K562 (cell line): ENCODE results near the gene COMMD1. TPM values are rescaled to one million over a fixed set of nuclear protein-coding genes. Genes with fewer than 3 reads are reported as not detected.

Experiments used
- ATAC-seq: fragments of 200-7000 bp; cut with Tn5 transposase; 3 replicates; pipeline ENCODE4 v1.9.1; 2020; ENCODE audit warnings: moderate library complexity
- BruUV-seq: library from RNA; stranded (reverse); fragments of 400-500 nt; replicated peaks from 2 replicates; lab custom pipeline; 2021; lab: Mats Ljungman, UMichigan
- CTCF ChIA-PET: fragments of 300-600 bp; formaldehyde crosslinking; extraction: SDS; loops from one replicate; lab custom pipeline; 2021; ENCODE audit warnings: low intra/inter-chr PET ratio; lab: Yijun Ruan, JAX
- POLR2A ChIA-PET: fragments of 300-600, 350-650 bp; sonication (Branson Sonifier 250); formaldehyde crosslinking; extraction: SDS; loops from one replicate; lab custom pipeline; 2021; ENCODE audit warnings: antibody characterized with exemption, inconsistent platforms; lab: Yijun Ruan, JAX
- DNase-seq, 4 experiments: peaks; one replicate each; pipeline versions ENCODE4 v3.0.0 to v3.0.0-alpha.2; 2011 to 2018; ENCODE audit warnings: low spot score in 3 of 4, mixed read lengths in 3 of 4; ENCODE audit errors: extremely low read depth in 1 of 4
- FAIRE-seq: peaks from 2 replicates; lab custom pipeline; 2011; peaks lifted over from hg19 to GRCh38; lab: Jason Lieb, UNC
- H2AFZ ChIP-seq: 2 replicates; pipeline ENCODE4 v1.6.0; 2011; ENCODE audit warnings: low read depth, low read length, control low read depth, inconsistent platforms
- H3K27ac ChIP-seq: fragments of 200-600 bp; 3 replicates; pipeline ENCODE4 v1.8.0; 2011; ENCODE audit warnings: low read depth, mild to moderate bottlenecking, control low read depth, inconsistent platforms, low read length, moderate library complexity, mixed read lengths; ENCODE audit errors: extremely low read depth
- H3K27me3 ChIP-seq, 2 experiments: fragments of 300-600 bp in 1 of 2; 2 replicates in 1 of 2; 3 replicates in 1 of 2; pipeline versions ENCODE4 v1.6.0 to v1.8.0; 2011; ENCODE audit warnings: inconsistent platforms in 2 of 2, low read length in 2 of 2, mild to moderate bottlenecking in 1 of 2, mixed read lengths in 1 of 2, moderate library complexity in 1 of 2; ENCODE audit not compliant: control insufficient read depth in 2 of 2, insufficient read depth in 2 of 2
- H3K36me3 ChIP-seq: fragments of 300-600 bp; 3 replicates; pipeline ENCODE4 v1.8.0; 2011; ENCODE audit warnings: mild to moderate bottlenecking, low read length, inconsistent platforms; ENCODE audit not compliant: control insufficient read depth, insufficient read depth
- H3K4me1 ChIP-seq, 2 experiments: fragments of 200-600 bp in 1 of 2; replicated peaks in 1 of 2; 2 replicates in 1 of 2; 3 replicates in 1 of 2; pipeline versions ENCODE4 v1.5.1 to v1.8.0; 2011; ENCODE audit warnings: inconsistent platforms in 2 of 2, low read length in 2 of 2, mild to moderate bottlenecking in 1 of 2, mixed read lengths in 1 of 2, moderate library complexity in 1 of 2; ENCODE audit not compliant: control insufficient read depth in 2 of 2, insufficient read depth in 2 of 2
- H3K4me2 ChIP-seq: 2 replicates; pipeline ENCODE4 v1.6.1; 2011; ENCODE audit warnings: low read length, control low read depth, inconsistent platforms, mixed read lengths; ENCODE audit not compliant: insufficient read depth
- H3K4me3 ChIP-seq: fragments of 200-600 bp; sonication (generic), shearing (Covaris generic); 2 replicates; pipeline ENCODE4 v1.5.1; 2016; ENCODE audit warnings: control low read depth, inconsistent platforms
- H3K79me2 ChIP-seq: fragments of 200-600 bp; 3 replicates; pipeline ENCODE4 v1.8.0; 2011; ENCODE audit warnings: low read length, inconsistent platforms; ENCODE audit not compliant: control insufficient read depth, insufficient read depth
- H3K9ac ChIP-seq, 2 experiments: 2 replicates each; pipeline versions ENCODE4 v1.6.0 to v1.6.1; 2011; ENCODE audit warnings: low read depth in 2 of 2, low read length in 2 of 2, control low read depth in 1 of 2, inconsistent platforms in 1 of 2, mild to moderate bottlenecking in 1 of 2, mixed read lengths in 1 of 2; ENCODE audit not compliant: insufficient read depth in 1 of 2
- H3K9me1 ChIP-seq: one replicate; pipeline ENCODE4 v1.6.0; 2011; ENCODE audit warnings: inconsistent platforms, mild to moderate bottlenecking, low read length, moderate library complexity; ENCODE audit not compliant: control insufficient read depth, insufficient read depth
- H3K9me3 ChIP-seq: replicated peaks from 2 replicates; pipeline ENCODE4 v1.5.1; 2011; ENCODE audit warnings: low read depth, low read length, inconsistent platforms; ENCODE audit not compliant: control insufficient read depth, insufficient read depth
- H4K20me1 ChIP-seq: replicated peaks from 2 replicates; pipeline ENCODE4 v1.6.1; 2011; ENCODE audit warnings: low read length, inconsistent platforms, mixed read lengths; ENCODE audit not compliant: control insufficient read depth, insufficient read depth
- EGR1 ChIP-seq: fragments of 450-650 bp; conservative IDR thresholded peaks from 2 replicates; pipeline ENCODE4 v1.6.1; 2017; ENCODE audit warnings: mild to moderate bottlenecking
- GATAD2A ChIP-seq: fragments of 450-650 bp; IDR thresholded peaks from 2 replicates; pipeline ENCODE4 v1.6.1; 2017
- HIVEP1 ChIP-seq: fragments of 250-450 bp; sonication (Bioruptor Pico); IDR thresholded peaks from 2 replicates; pipeline ENCODE4 v1.4.0; 2020; ENCODE audit warnings: mild to moderate bottlenecking
- HLTF ChIP-seq: fragments of 450-650 bp; IDR thresholded peaks from 2 replicates; pipeline ENCODE4 v1.6.1; 2016
- HNRNPL ChIP-seq: fragments of 200-400 bp; formaldehyde crosslinking; IDR thresholded peaks from 2 replicates; pipeline ENCODE4 v1.6.1; 2017; ENCODE audit warnings: low read depth, mild to moderate bottlenecking, low read length
- NFXL1 ChIP-seq: fragments of 450-650 bp; formaldehyde crosslinking; IDR thresholded peaks from 2 replicates; pipeline ENCODE4 v1.4.0; 2021; ENCODE audit warnings: mild to moderate bottlenecking
- ZNF124 ChIP-seq: sonication (generic); formaldehyde crosslinking; IDR thresholded peaks from 2 replicates; pipeline ENCODE4 v1.8.1; 2022; ENCODE audit warnings: missing genetic modification reagents
- ZNF165 ChIP-seq: fragments of 250-450 bp; sonication (Bioruptor Pico); IDR thresholded peaks from 2 replicates; pipeline ENCODE4 v1.4.0; 2020; ENCODE audit warnings: borderline replicate concordance
- ZNF507 ChIP-seq: conservative IDR thresholded peaks from 2 replicates; pipeline ENCODE4 v1.6.1; 2017; ENCODE audit warnings: missing genetic modification characterization, missing compliant biosample characterization
- ZNF584 ChIP-seq: fragments of 200-800 bp; sonication (Bioruptor generic); IDR thresholded peaks from 2 replicates; pipeline ENCODE4 v1.6.1; 2016; ENCODE audit warnings: low read depth, mild to moderate bottlenecking, missing genetic modification characterization, missing compliant biosample characterization
- WGBS: fragments of 100-300 bp; shearing (Covaris generic); methylation state at CpG from one replicate; pipeline ENCODE4 v1.1.6; 2016; ENCODE audit warnings: low coverage, mixed read lengths; ENCODE audit not compliant: insufficient coverage; ENCODE audit errors: missing lambda C conversion rate; 5-methylcytosine and 5-hydroxymethylcytosine counted together
- in situ Hi-C: fragments of 300-500 bp; cut with MboI; formaldehyde crosslinking; loops from 4 replicates; pipeline ENCODE4 v1.15.0; 2018; ENCODE audit warnings: inconsistent platforms, mixed read lengths
- intact Hi-C: fragments of 100-400 bp; cut with micrococcal nuclease; formaldehyde crosslinking; loops from 2 replicates; pipeline ENCODE4 v1.14.2; 2022
- polyA plus RNA-seq, 8 experiments: library from polyadenylated mRNA; depleted of rRNA in 4 of 8; stranded (reverse) in 5 of 8; unstranded in 3 of 8; fragments of >200 nt; fragmentation: Nextera tagmentation in 2 of 8; fragmentation: Illumina TruSeq in 1 of 8; extraction: Ambion mirVana in 2 of 8; extraction: Trizol in 1 of 8; gene quantifications; 2 replicates each; pipeline versions ENCODE4 v1.2.1 to v1.2.3, GENCODE V29; 2011 to 2014; ENCODE audit warnings: inconsistent platforms in 1 of 8, missing spikeins in 1 of 8
- total RNA-seq, 7 experiments: library from RNA; depleted of rRNA in 6 of 7; stranded (reverse); fragments of >200 nt in 6 of 7; fragmentation: Illumina TruSeq in 2 of 7; extraction: Trizol in 2 of 7; gene quantifications; 2 replicates each; pipeline versions ENCODE4 v1.2.1 to v1.2.3, GENCODE V29; 2011 to 2021; ENCODE audit warnings: low replicate concordance in 1 of 7
- TF ChIP-seq, protein P1 (sequence below): fragments of 250-450 bp; sonication (Bioruptor Pico); IDR thresholded peaks from 2 replicates; pipeline ENCODE4 v1.4.0; 2020; ENCODE audit warnings: mild to moderate bottlenecking, moderate library complexity
- TF ChIP-seq, protein P2 (sequence below): fragments of 450-650 bp; IDR thresholded peaks from 2 replicates; pipeline ENCODE4 v1.7.0; 2016; ENCODE audit warnings: borderline replicate concordance
- TF ChIP-seq, protein P3 (sequence below): sonication (generic); formaldehyde crosslinking; IDR thresholded peaks from 2 replicates; pipeline ENCODE4 v1.8.0; 2023; ENCODE audit warnings: mild to moderate bottlenecking, missing genetic modification reagents

The COMMD1 gene
- total and polyA plus RNA-seq, 9 of the 15 experiments (the other 6 are each of a cell fraction or from before 2014, with no cell fraction given) = 14.4 to 77.0 (median 21.4) TPM

DNA sequence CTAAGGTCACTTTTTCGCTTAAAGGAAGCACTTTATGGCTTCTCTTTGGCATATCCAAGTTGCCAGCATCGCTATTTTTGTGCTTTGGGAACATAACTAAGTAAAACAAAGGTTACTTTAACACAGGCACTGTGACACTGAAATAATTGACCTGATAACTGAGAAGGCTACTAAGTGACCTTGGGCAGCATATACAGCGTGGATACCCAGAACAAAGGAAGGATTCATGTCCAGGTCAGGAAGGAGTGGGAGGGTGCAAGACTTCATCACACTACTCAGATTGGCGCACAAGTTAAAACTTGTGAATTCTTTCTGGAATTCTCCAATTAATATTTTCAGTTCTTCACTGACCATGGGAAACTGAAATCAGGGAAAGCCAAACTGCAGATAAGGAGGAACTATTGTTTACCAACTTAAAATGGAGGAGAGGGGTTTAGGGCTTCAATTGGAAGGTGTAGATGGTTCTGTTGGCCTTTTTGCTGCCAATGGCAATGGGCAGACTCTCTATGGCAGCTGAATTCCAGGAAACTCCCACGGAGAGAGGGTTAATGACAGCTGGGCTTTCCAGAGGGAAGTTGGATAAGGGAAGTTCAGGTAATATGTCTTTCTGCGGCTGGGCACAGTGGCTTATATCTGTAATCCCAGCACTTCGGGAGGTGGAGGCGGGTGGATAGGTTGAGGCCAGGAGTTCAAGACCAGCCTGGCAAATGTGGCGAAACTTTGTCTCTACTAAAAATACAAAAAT, 45.3 kb downstream of the COMMD1 start (continued):
- TF ChIP-seq, protein P1, sequence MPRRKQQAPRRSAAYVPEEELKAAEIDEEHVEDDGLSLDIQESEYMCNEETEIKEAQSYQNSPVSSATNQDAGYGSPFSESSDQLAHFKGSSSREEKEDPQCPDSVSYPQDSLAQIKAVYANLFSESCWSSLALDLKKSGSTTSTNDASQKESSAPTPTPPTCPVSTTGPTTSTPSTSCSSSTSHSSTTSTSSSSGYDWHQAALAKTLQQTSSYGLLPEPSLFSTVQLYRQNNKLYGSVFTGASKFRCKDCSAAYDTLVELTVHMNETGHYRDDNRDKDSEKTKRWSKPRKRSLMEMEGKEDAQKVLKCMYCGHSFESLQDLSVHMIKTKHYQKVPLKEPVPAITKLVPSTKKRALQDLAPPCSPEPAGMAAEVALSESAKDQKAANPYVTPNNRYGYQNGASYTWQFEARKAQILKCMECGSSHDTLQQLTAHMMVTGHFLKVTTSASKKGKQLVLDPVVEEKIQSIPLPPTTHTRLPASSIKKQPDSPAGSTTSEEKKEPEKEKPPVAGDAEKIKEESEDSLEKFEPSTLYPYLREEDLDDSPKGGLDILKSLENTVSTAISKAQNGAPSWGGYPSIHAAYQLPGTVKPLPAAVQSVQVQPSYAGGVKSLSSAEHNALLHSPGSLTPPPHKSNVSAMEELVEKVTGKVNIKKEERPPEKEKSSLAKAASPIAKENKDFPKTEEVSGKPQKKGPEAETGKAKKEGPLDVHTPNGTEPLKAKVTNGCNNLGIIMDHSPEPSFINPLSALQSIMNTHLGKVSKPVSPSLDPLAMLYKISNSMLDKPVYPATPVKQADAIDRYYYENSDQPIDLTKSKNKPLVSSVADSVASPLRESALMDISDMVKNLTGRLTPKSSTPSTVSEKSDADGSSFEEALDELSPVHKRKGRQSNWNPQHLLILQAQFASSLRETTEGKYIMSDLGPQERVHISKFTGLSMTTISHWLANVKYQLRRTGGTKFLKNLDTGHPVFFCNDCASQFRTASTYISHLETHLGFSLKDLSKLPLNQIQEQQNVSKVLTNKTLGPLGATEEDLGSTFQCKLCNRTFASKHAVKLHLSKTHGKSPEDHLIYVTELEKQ (CRISPR knock-in tag) = no peak
- TF ChIP-seq GATAD2A (no peak), HIVEP1 (CRISPR knock-in tag) (no peak), ZNF507 (tag) (no peak)

DNA sequence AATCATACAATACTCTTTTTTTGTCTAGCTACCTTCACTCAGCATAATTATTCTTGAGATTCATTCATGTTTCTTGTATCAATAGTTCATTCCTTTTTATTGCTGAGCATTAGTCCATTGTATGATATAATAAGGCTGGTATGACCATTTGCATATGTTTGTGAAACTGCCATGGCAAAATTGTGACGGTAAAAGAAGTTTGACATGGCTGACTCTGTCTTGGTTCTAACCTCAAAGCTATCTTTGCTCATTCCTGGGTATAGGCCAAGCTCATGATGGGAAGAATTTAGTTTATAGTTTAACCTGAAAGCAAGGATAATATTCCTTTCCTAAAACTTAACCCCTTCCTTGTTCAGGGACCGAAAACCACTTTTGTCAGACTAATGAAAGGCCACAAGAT, 46.4 kb downstream of the COMMD1 start:
- no peaks in the 10 kb centered on the region for H3K36me3 ChIP-seq
- ChIA-PET POLR2A (no interaction called here), CTCF (no interaction called here)
- H3K79me2 ChIP-seq = no peaks in the 10 kb centered on the region
- no peak overlapping the region for H3K27ac ChIP-seq
- no peak for FAIRE-seq
- H3K4me3 ChIP-seq = no peak overlapping the region
- no peaks in the 10 kb centered on the region for H4K20me1 ChIP-seq
- in situ Hi-C loops = no loop called here
- no TSS peak for BruUV-seq
- no peak overlapping the region for H2AFZ ChIP-seq
- H3K9me1 ChIP-seq = no peaks in the 10 kb centered on the region
- H3K4me1 ChIP-seq = no peaks in the 10 kb centered on the region
- H3K4me2 ChIP-seq = no peak overlapping the region
- H3K27me3 ChIP-seq = no peaks in the 10 kb centered on the region
- H3K9me3 ChIP-seq = no peaks in the 10 kb centered on the region
- DNase-seq = no peak
- WGBS = 67% methylated on average over 2 of the region's 2 CpGs
- no peak for ATAC-seq
- H3K9ac ChIP-seq = no peak overlapping the region
- intact Hi-C loops = no loop called here
- TF ChIP-seq, protein P2, sequence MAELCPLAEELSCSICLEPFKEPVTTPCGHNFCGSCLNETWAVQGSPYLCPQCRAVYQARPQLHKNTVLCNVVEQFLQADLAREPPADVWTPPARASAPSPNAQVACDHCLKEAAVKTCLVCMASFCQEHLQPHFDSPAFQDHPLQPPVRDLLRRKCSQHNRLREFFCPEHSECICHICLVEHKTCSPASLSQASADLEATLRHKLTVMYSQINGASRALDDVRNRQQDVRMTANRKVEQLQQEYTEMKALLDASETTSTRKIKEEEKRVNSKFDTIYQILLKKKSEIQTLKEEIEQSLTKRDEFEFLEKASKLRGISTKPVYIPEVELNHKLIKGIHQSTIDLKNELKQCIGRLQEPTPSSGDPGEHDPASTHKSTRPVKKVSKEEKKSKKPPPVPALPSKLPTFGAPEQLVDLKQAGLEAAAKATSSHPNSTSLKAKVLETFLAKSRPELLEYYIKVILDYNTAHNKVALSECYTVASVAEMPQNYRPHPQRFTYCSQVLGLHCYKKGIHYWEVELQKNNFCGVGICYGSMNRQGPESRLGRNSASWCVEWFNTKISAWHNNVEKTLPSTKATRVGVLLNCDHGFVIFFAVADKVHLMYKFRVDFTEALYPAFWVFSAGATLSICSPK = no peak
- TF ChIP-seq, protein P3, sequence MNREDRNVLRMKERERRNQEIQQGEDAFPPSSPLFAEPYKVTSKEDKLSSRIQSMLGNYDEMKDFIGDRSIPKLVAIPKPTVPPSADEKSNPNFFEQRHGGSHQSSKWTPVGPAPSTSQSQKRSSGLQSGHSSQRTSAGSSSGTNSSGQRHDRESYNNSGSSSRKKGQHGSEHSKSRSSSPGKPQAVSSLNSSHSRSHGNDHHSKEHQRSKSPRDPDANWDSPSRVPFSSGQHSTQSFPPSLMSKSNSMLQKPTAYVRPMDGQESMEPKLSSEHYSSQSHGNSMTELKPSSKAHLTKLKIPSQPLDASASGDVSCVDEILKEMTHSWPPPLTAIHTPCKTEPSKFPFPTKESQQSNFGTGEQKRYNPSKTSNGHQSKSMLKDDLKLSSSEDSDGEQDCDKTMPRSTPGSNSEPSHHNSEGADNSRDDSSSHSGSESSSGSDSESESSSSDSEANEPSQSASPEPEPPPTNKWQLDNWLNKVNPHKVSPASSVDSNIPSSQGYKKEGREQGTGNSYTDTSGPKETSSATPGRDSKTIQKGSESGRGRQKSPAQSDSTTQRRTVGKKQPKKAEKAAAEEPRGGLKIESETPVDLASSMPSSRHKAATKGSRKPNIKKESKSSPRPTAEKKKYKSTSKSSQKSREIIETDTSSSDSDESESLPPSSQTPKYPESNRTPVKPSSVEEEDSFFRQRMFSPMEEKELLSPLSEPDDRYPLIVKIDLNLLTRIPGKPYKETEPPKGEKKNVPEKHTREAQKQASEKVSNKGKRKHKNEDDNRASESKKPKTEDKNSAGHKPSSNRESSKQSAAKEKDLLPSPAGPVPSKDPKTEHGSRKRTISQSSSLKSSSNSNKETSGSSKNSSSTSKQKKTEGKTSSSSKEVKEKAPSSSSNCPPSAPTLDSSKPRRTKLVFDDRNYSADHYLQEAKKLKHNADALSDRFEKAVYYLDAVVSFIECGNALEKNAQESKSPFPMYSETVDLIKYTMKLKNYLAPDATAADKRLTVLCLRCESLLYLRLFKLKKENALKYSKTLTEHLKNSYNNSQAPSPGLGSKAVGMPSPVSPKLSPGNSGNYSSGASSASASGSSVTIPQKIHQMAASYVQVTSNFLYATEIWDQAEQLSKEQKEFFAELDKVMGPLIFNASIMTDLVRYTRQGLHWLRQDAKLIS (CRISPR knock-in tag) = no peak
- TF ChIP-seq ZNF124 (CRISPR knock-in tag) (no peak), NFXL1 (CRISPR knock-in tag) (no peak), HNRNPL (no peak), HLTF (no peak), EGR1 (no peak), ZNF165 (no peak), ZNF584 (no peak)
